A673 (cell line): Measurements from ENCODE around the gene PRL. TPM values are rescaled to one million over a fixed set of nuclear protein-coding genes. Genes with fewer than 3 reads are reported as not detected.
A peak's percentile ranks its signal among the peaks of the same experiment; 100 is the strongest.

Experiments
- BruUV-seq: library from RNA; stranded (reverse); fragments of 400-500 nt; replicated peaks from 2 replicates; lab custom pipeline; 2021; lab: Mats Ljungman, UMichigan
- CTCF ChIA-PET: fragments of 300-600 bp; sonication (Branson Sonifier 250); formaldehyde crosslinking; loops from one replicate; lab custom pipeline; 2022; ENCODE audit warnings: antibody characterized with exemption; lab: Charles Lee
- POLR2A ChIA-PET: fragments of 300-600 bp; sonication (Branson Sonifier 250); formaldehyde crosslinking; loops from one replicate; lab custom pipeline; 2022; ENCODE audit warnings: antibody characterized with exemption; ENCODE audit not compliant: low non-redundant PET; lab: Charles Lee
- DNase-seq: peaks from one replicate; pipeline ENCODE4 v3.0.0-alpha.2; 2015; ENCODE audit warnings: low spot score
- H3K27ac ChIP-seq: fragments of 200-600 bp; sonication (generic); 2 replicates; pipeline ENCODE4 v1.5.1; 2016; ENCODE audit warnings: mixed run types, low read depth, mild to moderate bottlenecking, mixed read lengths, antibody characterized with exemption, low read length; ENCODE audit not compliant: poor library complexity, severe bottlenecking
- H3K27me3 ChIP-seq: fragments of 200-600 bp; sonication (generic); replicated peaks from 2 replicates; pipeline ENCODE4 v1.6.1; 2017; ENCODE audit warnings: mixed run types, low read depth, mild to moderate bottlenecking, mixed read lengths, antibody characterized with exemption, low read length; ENCODE audit not compliant: insufficient read depth, poor library complexity
- H3K36me3 ChIP-seq: fragments of 200-600 bp; sonication (generic); 2 replicates; pipeline ENCODE4 v1.6.1; 2016; ENCODE audit warnings: mixed run types, mild to moderate bottlenecking, mixed read lengths, antibody characterized with exemption, low read length; ENCODE audit not compliant: insufficient read depth, poor library complexity, severe bottlenecking
- H3K4me1 ChIP-seq: fragments of 200-600 bp; sonication (generic); 2 replicates; pipeline ENCODE4 v1.6.1; 2017; ENCODE audit warnings: mixed run types, mild to moderate bottlenecking, mixed read lengths, antibody characterized with exemption, low read length; ENCODE audit not compliant: insufficient read depth, poor library complexity, severe bottlenecking
- H3K4me3 ChIP-seq: fragments of 200-600 bp; sonication (generic); 2 replicates; pipeline ENCODE4 v1.5.1; 2016; ENCODE audit warnings: low read depth, mixed run types, mild to moderate bottlenecking, mixed read lengths, low read length; ENCODE audit not compliant: poor library complexity, severe bottlenecking
- H3K9me3 ChIP-seq: fragments of 200-600 bp; sonication (generic); 2 replicates; pipeline ENCODE4 v1.6.1; 2016; ENCODE audit warnings: mixed run types, low read depth, mild to moderate bottlenecking, mixed read lengths, antibody characterized with exemption, low read length; ENCODE audit not compliant: poor library complexity, severe bottlenecking
- CTCF ChIP-seq: fragments of 300-800, 200-600 bp; sonication (generic); conservative IDR thresholded peaks from 2 replicates; pipeline ENCODE4 v1.5.1; 2017; ENCODE audit warnings: low read depth, mild to moderate bottlenecking, antibody characterized with exemption, low read length, moderate library complexity, mixed read lengths
- EZH2 ChIP-seq: fragments of 200-600 bp; sonication (generic); IDR thresholded peaks from 2 replicates; pipeline ENCODE4 v1.6.1; 2017; ENCODE audit warnings: borderline replicate concordance, low read depth, mild to moderate bottlenecking, mixed read lengths, antibody characterized with exemption, low read length; ENCODE audit not compliant: poor library complexity, severe bottlenecking
- intact Hi-C: fragments of 100-400 bp; cut with micrococcal nuclease; formaldehyde crosslinking; loops from one replicate; pipeline ENCODE4 v1.10.0; 2022; ENCODE audit not compliant: unreplicated experiment
- total RNA-seq: library from RNA; stranded (reverse); gene quantifications from 2 replicates; pipeline ENCODE4 v1.2.3, GENCODE V29; 2021

The PRL gene
- total RNA-seq, 1 experiment from 2014 or later: not detected

GRCh38 chr6:22249711-22250350, 47.0 kb downstream of the PRL start:
- CTCF ChIA-PET: no interaction called here
- no peak for DNase-seq
- POLR2A ChIA-PET: no interaction called here
- BruUV-seq: no TSS peak
- intact Hi-C loops: no loop called here
- H3K9me3 ChIP-seq: no peaks in the 10 kb centered on the region
- H3K4me3 ChIP-seq: no peak overlapping the region
- no peak overlapping the region for H3K27ac ChIP-seq
- no peaks in the 10 kb centered on the region for H3K27me3 ChIP-seq
- no peaks in the 10 kb centered on the region for H3K36me3 ChIP-seq
- peaks cover 35% of the 10 kb centered on the region for H3K4me1 ChIP-seq
- no peak for TF ChIP-seq CTCF

- Histone ChIP-seq H3K27ac (no peak overlapping the region), H3K9me3 (no peaks in the 10 kb centered on the region), H3K27me3 (no peaks in the 10 kb centered on the region), H3K4me3 (no peak overlapping the region), H3K36me3 (no peaks in the 10 kb centered on the region), H3K4me1 (peaks cover 35% of the 10 kb centered on the region)
- TF ChIP-seq CTCF: no peak
- no peak for TF ChIP-seq EZH2
- intact Hi-C loops: no loop called here
- DNase-seq: no peak
- CTCF ChIA-PET: no interaction called here
- no TSS peak for BruUV-seq
- POLR2A ChIA-PET: no interaction called here
These were observed 48.1 kb downstream of the PRL start for GRCh38 chr6:22248513-22249308.

- ChIA-PET CTCF (no interaction called here), POLR2A (no interaction called here)
- BruUV-seq: no TSS peak
- Histone ChIP-seq H3K27me3 (no peaks in the 10 kb centered on the region), H3K27ac (no peak overlapping the region), H3K4me1 (peaks cover 35% of the 10 kb centered on the region), H3K36me3 (no peaks in the 10 kb centered on the region), H3K4me3 (no peak overlapping the region), H3K9me3 (no peaks in the 10 kb centered on the region)
- intact Hi-C loops: no loop called here
- TF ChIP-seq EZH2: no peak
- TF ChIP-seq CTCF: no peak
- DNase-seq: peak; percentile 33
These were observed 48.8 kb downstream of the PRL start for GRCh38 chr6:22247916-22248482.
